Measurements from ENCODE around the gene SCUBE1. TPM values are rescaled to one million over a fixed set of nuclear protein-coding genes. Genes with fewer than 3 reads are reported as not detected.

Gene SCUBE1
- total RNA-seq, 1 donor from 2014 or later = 0.14 TPM

DNA sequence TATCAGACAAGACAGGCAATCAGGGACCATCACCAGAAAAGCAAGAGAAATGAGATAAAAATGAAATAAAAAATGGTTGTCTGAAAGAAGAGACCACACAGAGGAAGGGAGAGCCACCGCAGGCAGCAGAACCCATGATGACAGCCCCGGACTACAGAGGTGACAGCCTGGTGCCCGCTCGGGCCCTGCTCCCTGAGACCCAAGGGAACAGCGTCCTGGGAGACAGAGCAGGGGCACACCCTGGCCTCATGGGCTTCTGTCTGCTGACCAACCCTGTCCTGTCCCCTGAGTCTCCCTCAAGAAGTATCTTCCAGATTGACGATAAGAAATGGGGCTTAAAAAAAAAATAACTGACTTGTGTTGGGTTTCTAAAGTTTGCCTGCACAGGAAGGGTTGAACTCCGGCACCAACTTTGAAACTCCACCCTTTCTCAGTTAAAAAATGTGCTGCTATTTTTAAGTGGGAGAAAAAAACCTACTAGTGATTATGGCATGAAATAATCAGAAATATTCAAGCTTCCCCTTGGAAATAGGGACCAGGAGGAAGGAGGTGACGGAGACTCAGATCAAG, 86.1 kb downstream of the SCUBE1 start:
- no peak for DNase-seq
- peak overlapping the region; percentile 14 for H3K27ac ChIP-seq (replicated peaks)
- no peak overlapping the region for H3K4me3 ChIP-seq
- H3K9me3 ChIP-seq (replicated peaks) = no peaks in the 10 kb centered on the region
- H3K36me3 ChIP-seq = no peaks in the 10 kb centered on the region
- intact Hi-C loops (cut with micrococcal nuclease) = no loop called here
- no peak for TF ChIP-seq CTCF (IDR thresholded peaks at IDR 0.05; ENCODE audit: borderline replicate concordance)
- H3K27me3 ChIP-seq (ENCODE audit: low read depth) = peaks cover 24% of the 10 kb centered on the region
- H3K4me1 ChIP-seq = peaks cover 16% of the 10 kb centered on the region

DNA sequence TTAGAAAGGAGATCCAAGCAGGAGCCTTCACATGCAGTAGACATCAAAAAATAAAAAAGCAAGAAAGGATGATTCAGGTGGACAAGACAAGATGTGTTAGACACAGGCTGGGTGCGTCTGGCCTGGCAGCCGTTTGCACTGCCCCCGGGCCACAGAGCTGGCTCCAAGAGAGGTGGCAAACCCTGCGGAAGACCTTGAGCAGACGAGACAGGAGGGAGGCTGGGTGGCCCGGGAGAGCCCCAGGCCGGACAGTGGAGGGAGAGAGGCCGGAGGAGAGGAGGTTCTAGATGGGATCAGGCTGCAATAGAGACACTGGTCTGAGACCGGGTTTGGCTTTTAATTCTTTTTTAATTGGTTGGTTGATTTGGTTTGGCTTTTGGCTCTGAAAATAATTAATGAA, 86.6 kb downstream of the SCUBE1 start:
- intact Hi-C loops (cut with micrococcal nuclease) = no loop called here
- H3K36me3 ChIP-seq = no peaks in the 10 kb centered on the region
- no peak for TF ChIP-seq CTCF (IDR thresholded peaks at IDR 0.05; ENCODE audit: borderline replicate concordance)

DNA sequence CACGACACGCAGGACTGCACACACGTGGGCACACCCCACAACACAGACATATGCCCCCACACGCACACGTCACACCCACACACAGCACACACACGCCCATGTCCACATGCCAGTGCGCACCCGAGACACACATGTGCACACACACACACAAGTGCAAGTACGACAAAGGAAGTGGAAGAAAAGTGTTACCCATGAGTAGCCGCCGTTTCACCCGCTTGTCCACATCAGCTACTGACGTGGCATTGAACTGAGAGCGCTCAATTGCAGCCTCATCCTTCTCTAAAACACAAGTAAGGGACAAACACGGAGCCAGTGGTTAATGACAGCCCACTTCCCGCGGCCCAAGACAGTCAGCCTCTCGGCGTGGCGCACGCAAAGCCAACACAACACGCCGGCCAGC, 87.9 kb downstream of the SCUBE1 start:
- no peak overlapping the region for H3K4me3 ChIP-seq
- peaks cover 16% of the 10 kb centered on the region for H3K4me1 ChIP-seq
- no peak for TF ChIP-seq CTCF (IDR thresholded peaks at IDR 0.05; ENCODE audit: borderline replicate concordance)
- DNase-seq = no peak
- no peak overlapping the region for H3K27ac ChIP-seq (replicated peaks)
- intact Hi-C loops (cut with micrococcal nuclease) = no loop called here
- H3K9me3 ChIP-seq (replicated peaks) = no peaks in the 10 kb centered on the region
- H3K36me3 ChIP-seq = no peaks in the 10 kb centered on the region
- H3K27me3 ChIP-seq (ENCODE audit: low read depth) = peaks cover 28% of the 10 kb centered on the region

More for the DNA sequence above, 86.6 kb downstream of the SCUBE1 start:
- Histone ChIP-seq H3K4me3 (no peak overlapping the region), H3K27me3 (ENCODE audit: low read depth) (peaks cover 28% of the 10 kb centered on the region), H3K9me3 (replicated peaks) (no peaks in the 10 kb centered on the region), H3K4me1 (peaks cover 16% of the 10 kb centered on the region), H3K27ac (replicated peaks) (no peak overlapping the region)
- no peak for DNase-seq

- no peaks in the 10 kb centered on the region for H3K36me3 ChIP-seq
Observed at GRCh38 chr22:43253839-43254238, 89.3 kb downstream of the SCUBE1 start.

DNA sequence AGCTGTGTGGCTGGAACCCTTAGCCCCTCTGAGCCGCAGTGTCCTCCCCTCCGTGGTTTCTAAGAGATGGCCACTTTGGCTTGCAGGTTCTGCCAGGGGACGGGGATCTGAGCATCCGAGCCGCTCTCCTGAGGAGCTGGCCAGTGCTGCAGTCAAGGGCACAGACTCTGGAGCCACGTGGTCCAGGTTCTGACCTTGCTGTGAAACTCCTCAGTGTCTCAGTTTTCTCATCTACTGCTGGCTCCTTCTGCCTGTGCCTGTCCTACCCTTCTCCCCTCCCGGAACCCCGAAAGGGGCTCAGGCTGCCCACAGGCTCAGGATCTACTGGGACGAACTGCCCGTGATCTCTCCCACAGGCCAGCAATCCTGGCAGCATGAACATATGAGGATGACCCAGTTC, 90.9 kb downstream of the SCUBE1 start:
- DNase-seq = no peak
- Histone ChIP-seq H3K27ac (replicated peaks) (no peak overlapping the region), H3K36me3 (no peaks in the 10 kb centered on the region), H3K9me3 (replicated peaks) (no peaks in the 10 kb centered on the region), H3K27me3 (ENCODE audit: low read depth) (peaks cover 34% of the 10 kb centered on the region), H3K4me1 (peaks cover 6% of the 10 kb centered on the region), H3K4me3 (no peak overlapping the region)
- TF ChIP-seq CTCF (IDR thresholded peaks at IDR 0.05; ENCODE audit: borderline replicate concordance) = no peak
- intact Hi-C loops (cut with micrococcal nuclease) = no loop called here

More at GRCh38 chr22:43253839-43254238, 89.3 kb downstream of the SCUBE1 start:
- H3K4me3 ChIP-seq = no peak overlapping the region
- TF ChIP-seq CTCF (IDR thresholded peaks at IDR 0.05; ENCODE audit: borderline replicate concordance) = no peak
- H3K9me3 ChIP-seq (replicated peaks) = no peaks in the 10 kb centered on the region
- peaks cover 16% of the 10 kb centered on the region for H3K4me1 ChIP-seq
- H3K27me3 ChIP-seq (ENCODE audit: low read depth) = peaks cover 28% of the 10 kb centered on the region
- H3K27ac ChIP-seq (replicated peaks) = no peak overlapping the region
- intact Hi-C loops (cut with micrococcal nuclease) = no loop called here
- no peak for DNase-seq
